GM19043 (cell line): ENCODE data around the gene UHRF2.
A peak's percentile ranks its signal among the peaks of the same experiment; 100 is the strongest.
"Not testable (repeated sequence)": the region's sequence is repeated elsewhere in the genome, so short reads cannot be mapped to it uniquely, and the experiment has no call there.

Experiments
- ATAC-seq: cut with Tn5 transposase; IDR thresholded peaks from one replicate; pipeline ENCODE4 v1.9.1; 2021; ENCODE audit warnings: low read depth; ENCODE audit not compliant: unreplicated experiment

The UHRF2 gene

GRCh38 chr9:6424940-6425339 lies 11.9 kb downstream of the UHRF2 start:
- no peak for ATAC-seq

- ATAC-seq: no peak
Measured at GRCh38 chr9:6426117-6426516, 13.1 kb downstream of the UHRF2 start.

- ATAC-seq: peak; percentile 98
Measured at GRCh38 chr9:6428940-6429889, 16.2 kb downstream of the UHRF2 start.

GRCh38 chr9:6431038-6431437 lies 18.0 kb downstream of the UHRF2 start:
- ATAC-seq: no peak

GRCh38 chr9:6433410-6433809 lies 20.4 kb downstream of the UHRF2 start:
- no peak for ATAC-seq

- no peak for ATAC-seq
Measured at GRCh38 chr9:6439051-6439703, 26.2 kb downstream of the UHRF2 start.

- ATAC-seq: no peak
Measured at GRCh38 chr9:6440405-6440804, 27.4 kb downstream of the UHRF2 start.

- ATAC-seq: no peak
Measured at GRCh38 chr9:6441269-6441668, 28.3 kb downstream of the UHRF2 start.

GRCh38 chr9:6443661-6444060 lies 30.7 kb downstream of the UHRF2 start:
- ATAC-seq: no peak

GRCh38 chr9:6444128-6444527 lies 31.1 kb downstream of the UHRF2 start:
- ATAC-seq: no peak

GRCh38 chr9:6449086-6449485 lies 36.1 kb downstream of the UHRF2 start:
- no peak for ATAC-seq

- ATAC-seq: no peak
Measured at GRCh38 chr9:6449645-6450044, 36.6 kb downstream of the UHRF2 start.

GRCh38 chr9:6450641-6451375 lies 37.8 kb downstream of the UHRF2 start:
- ATAC-seq: no peak

GRCh38 chr9:6455292-6455691 lies 42.3 kb downstream of the UHRF2 start:
- not testable (repeated sequence) for ATAC-seq

GRCh38 chr9:6458704-6459103 lies 45.7 kb downstream of the UHRF2 start:
- not testable (repeated sequence) for ATAC-seq

GRCh38 chr9:6459718-6460117 lies 46.7 kb downstream of the UHRF2 start:
- no peak for ATAC-seq

GRCh38 chr9:6460189-6460768 lies 47.3 kb downstream of the UHRF2 start:
- no peak for ATAC-seq

- no peak for ATAC-seq
Measured at GRCh38 chr9:6461619-6462018, 48.6 kb downstream of the UHRF2 start.

GRCh38 chr9:6467006-6467625 lies 54.1 kb downstream of the UHRF2 start:
- no peak for ATAC-seq

- ATAC-seq: no peak
Measured at GRCh38 chr9:6471231-6471850, 58.3 kb downstream of the UHRF2 start.
